ENCODE data around the gene NEDD1. TPM values are rescaled to one million over a fixed set of nuclear protein-coding genes. Genes with fewer than 3 reads are reported as not detected.

NEDD1 gene

DNA sequence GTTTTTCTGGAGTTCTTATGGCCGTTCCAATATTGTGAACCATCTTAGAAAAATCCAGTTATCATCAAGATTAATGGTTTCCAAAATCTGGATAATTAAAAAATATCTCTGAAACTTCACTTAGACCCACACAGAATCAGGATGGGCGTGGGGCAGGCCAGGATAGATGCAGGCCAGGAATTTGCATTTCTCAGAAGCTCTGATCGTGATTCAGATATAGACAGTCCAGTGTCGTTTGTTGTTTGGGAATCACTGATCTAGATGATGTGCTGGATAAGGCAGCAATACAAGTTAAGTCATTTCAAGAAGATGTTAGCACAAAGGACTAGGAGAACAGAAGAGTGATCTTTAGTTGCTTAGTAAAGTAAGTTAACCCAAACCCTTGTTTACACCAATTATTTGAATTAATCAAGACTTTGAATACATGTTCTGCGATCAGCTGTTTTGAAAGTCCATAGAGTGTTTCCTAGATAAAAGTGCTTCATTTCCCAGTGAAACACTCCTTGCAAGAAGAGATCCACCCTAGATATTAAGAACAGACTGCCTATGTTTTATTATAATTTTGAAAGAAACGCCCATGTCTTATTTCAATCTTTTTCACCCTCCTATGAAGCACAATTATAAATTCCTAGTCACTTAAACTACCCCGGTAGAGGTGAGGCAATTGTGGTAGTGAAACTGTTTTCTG lies 90.9 kb downstream of the NEDD1 start:
- Histone ChIP-seq H3K4ac (ENCODE audit: low read depth in 1 of 2, low read length in 2 of 2) (no peak overlapping the region), H2AFZ (ENCODE audit: low read depth, low read length) (no peak overlapping the region), H3K14ac (ENCODE audit: low read length in 2 of 2) (no peak overlapping the region), H3K27ac (ENCODE audit: low read length, poor library complexity, severe bottlenecking) (no peak overlapping the region), H3K9ac (ENCODE audit: low read length) (no peak overlapping the region), H2BK120ac (ENCODE audit: low read depth, low read length) (no peak overlapping the region), H3K4me3 (ENCODE audit: insufficient read depth in 1 of 2, low read depth in 1 of 2, low read length in 2 of 2) (no peak overlapping the region), H2BK15ac (ENCODE audit: low read depth, poor library complexity, severe bottlenecking) (no peak overlapping the region), H3K4me2 (ENCODE audit: low read length, poor library complexity, severe bottlenecking) (no peak overlapping the region), H2BK12ac (ENCODE audit: low read length in 2 of 2) (no peak overlapping the region), H3K18ac (ENCODE audit: low read depth in 1 of 2, low read length in 2 of 2) (no peak overlapping the region), H3K36me3 (ENCODE audit: control insufficient read depth in 1 of 2, insufficient read depth in 2 of 2, low read depth in 1 of 2, low read length in 2 of 2) (no peaks in the 10 kb centered on the region), H3K23ac (ENCODE audit: low read length in 2 of 2) (no peak overlapping the region), H2AK5ac (ENCODE audit: low read length, severe bottlenecking) (no peak overlapping the region), H3K27me3 (ENCODE audit: control insufficient read depth in 1 of 2, insufficient read depth in 1 of 2, low read length in 2 of 2) (peaks cover 21 to 23% of the 10 kb centered on the region in 2 experiments), H3K79me1 (replicated peaks; ENCODE audit: low read length, poor library complexity, severe bottlenecking) (no peaks in the 10 kb centered on the region), H3K9me3 (ENCODE audit: control insufficient read depth, low read length) (no peaks in the 10 kb centered on the region), H3K4me1 (ENCODE audit: control insufficient read depth, insufficient read depth, low read depth, low read length) (no peaks in the 10 kb centered on the region), H2BK5ac (ENCODE audit: low read depth, low read length, poor library complexity, severe bottlenecking) (no peak overlapping the region), H4K91ac (ENCODE audit: low read length) (no peak overlapping the region), H4K8ac (ENCODE audit: low read length) (no peak overlapping the region)
- 80% methylated on average over 5 of the region's 7 CpGs for WGBS
- DNase-seq, result no peak

DNA sequence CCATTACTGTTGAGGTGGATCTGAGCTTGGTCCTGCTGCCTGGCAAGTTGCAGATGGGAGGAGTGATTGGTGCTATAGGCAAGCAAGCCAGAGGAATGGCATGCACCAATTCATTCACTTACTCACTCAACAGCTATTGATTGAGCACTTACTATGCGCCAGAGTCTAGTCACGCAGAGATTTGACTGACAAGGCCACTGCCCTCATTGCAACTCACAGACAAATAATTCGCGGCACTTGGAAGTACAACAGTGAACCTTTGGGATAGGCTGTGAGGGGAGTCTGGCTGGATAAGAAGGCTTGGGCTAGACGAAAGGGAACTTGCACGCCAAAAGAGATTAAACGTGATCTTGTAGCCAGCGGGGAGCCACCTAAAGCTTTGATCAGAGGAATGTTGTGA lies 96.2 kb downstream of the NEDD1 start:
- H3K27ac ChIP-seq (ENCODE audit: low read length, poor library complexity, severe bottlenecking), result no peak overlapping the region
- H3K27me3 ChIP-seq (ENCODE audit: control insufficient read depth in 1 of 2, insufficient read depth in 1 of 2, low read length in 2 of 2), result peaks cover 0 to 5% of the 10 kb centered on the region in 2 experiments
- H2BK15ac ChIP-seq (ENCODE audit: low read depth, poor library complexity, severe bottlenecking), result no peak overlapping the region
- no peak overlapping the region for H3K4me2 ChIP-seq (ENCODE audit: low read length, poor library complexity, severe bottlenecking)
- H3K23ac ChIP-seq (ENCODE audit: low read length in 2 of 2), result no peak overlapping the region
- H2AFZ ChIP-seq (ENCODE audit: low read depth, low read length), result no peak overlapping the region
- DNase-seq, result no peak
- no peaks in the 10 kb centered on the region for H3K4me1 ChIP-seq (ENCODE audit: control insufficient read depth, insufficient read depth, low read depth, low read length)
- H2BK120ac ChIP-seq (ENCODE audit: low read depth, low read length), result no peak overlapping the region
- H3K79me1 ChIP-seq (replicated peaks; ENCODE audit: low read length, poor library complexity, severe bottlenecking), result no peaks in the 10 kb centered on the region
- no peak overlapping the region for H3K14ac ChIP-seq (ENCODE audit: low read length in 2 of 2)
- no peak overlapping the region for H2BK12ac ChIP-seq (ENCODE audit: low read length in 2 of 2)
- no peak overlapping the region for H2AK5ac ChIP-seq (ENCODE audit: low read length, severe bottlenecking)
- H2BK5ac ChIP-seq (ENCODE audit: low read depth, low read length, poor library complexity, severe bottlenecking), result no peak overlapping the region
- no peak overlapping the region for H4K8ac ChIP-seq (ENCODE audit: low read length)
- H3K4me3 ChIP-seq (ENCODE audit: insufficient read depth in 1 of 2, low read depth in 1 of 2, low read length in 2 of 2), result no peak overlapping the region
- no peak overlapping the region for H3K4ac ChIP-seq (ENCODE audit: low read depth in 1 of 2, low read length in 2 of 2)
- H3K9me3 ChIP-seq (ENCODE audit: control insufficient read depth, low read length), result no peaks in the 10 kb centered on the region
- H4K91ac ChIP-seq (ENCODE audit: low read length), result no peak overlapping the region
- H3K9ac ChIP-seq (ENCODE audit: low read length), result no peak overlapping the region
- WGBS, result 90% methylated on average over 7 of the region's 8 CpGs
- H3K36me3 ChIP-seq (ENCODE audit: control insufficient read depth in 1 of 2, insufficient read depth in 2 of 2, low read depth in 1 of 2, low read length in 2 of 2), result no peaks in the 10 kb centered on the region
- no peak overlapping the region for H3K18ac ChIP-seq (ENCODE audit: low read depth in 1 of 2, low read length in 2 of 2)

Small RNAs within 50 kb of the gene (small RNA-seq; reads per million reads assigned to genes)
- gene RF00019 (ENCODE audit: low read depth), result not detected
